ENCODE measurements around the gene FHOD3.

DNA sequence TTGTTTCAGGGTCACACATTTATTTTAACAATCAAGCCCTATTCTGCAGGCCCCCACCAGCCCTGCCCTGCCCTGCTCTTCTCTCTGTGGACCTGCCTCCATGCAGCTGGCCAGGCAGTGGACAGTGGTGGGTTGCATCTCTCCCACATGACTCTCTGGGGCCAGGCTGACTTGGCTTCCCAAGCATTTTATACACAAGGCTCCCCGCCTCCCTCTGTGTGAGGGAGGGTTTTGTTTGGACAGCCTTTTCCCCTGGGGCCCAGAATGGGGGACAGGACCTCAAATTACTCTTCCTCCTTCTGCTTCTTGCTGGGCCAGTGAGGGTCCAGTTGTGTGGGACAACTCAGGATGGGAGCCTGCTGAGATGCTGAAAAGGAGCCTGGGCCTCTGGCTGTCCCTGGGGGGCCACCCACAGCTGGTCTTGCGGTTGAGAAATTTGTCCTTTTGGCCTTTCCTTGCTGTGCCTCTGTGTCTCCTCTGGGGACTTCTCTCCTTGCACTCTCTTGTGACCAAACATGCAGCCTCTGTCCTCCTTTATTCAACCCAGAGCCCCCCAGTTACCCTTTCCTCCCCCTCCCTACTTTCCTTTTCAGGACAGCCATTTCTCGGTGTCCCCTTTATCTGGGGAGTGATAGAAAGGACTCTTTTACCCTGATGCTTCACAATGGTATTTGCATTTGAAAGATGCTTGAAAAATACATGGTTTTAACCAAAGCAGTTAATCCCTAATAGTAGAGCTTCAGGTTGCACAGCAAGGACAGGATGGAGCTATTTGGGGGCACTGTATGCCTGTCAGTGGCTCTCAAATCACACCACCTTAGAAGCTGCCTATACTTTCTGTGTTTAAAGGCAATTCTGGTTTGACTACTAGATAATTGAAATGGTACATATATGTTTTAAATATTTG, 151.1 kb downstream of the FHOD3 start:
- TF ChIP-seq, protein P1, sequence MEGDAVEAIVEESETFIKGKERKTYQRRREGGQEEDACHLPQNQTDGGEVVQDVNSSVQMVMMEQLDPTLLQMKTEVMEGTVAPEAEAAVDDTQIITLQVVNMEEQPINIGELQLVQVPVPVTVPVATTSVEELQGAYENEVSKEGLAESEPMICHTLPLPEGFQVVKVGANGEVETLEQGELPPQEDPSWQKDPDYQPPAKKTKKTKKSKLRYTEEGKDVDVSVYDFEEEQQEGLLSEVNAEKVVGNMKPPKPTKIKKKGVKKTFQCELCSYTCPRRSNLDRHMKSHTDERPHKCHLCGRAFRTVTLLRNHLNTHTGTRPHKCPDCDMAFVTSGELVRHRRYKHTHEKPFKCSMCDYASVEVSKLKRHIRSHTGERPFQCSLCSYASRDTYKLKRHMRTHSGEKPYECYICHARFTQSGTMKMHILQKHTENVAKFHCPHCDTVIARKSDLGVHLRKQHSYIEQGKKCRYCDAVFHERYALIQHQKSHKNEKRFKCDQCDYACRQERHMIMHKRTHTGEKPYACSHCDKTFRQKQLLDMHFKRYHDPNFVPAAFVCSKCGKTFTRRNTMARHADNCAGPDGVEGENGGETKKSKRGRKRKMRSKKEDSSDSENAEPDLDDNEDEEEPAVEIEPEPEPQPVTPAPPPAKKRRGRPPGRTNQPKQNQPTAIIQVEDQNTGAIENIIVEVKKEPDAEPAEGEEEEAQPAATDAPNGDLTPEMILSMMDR (IDR thresholded peaks at IDR 0.05; ENCODE audit: low read length): no peak
- TF ChIP-seq EZH2 (optimal IDR thresholded peaks at IDR 0.05; ENCODE audit: low read depth, low read length): no peak

Data from MM.1S (cell line).